Osteocyte (in vitro differentiated cells): ENCODE measurements around the gene PEX10. TPM values are rescaled to one million over a fixed set of nuclear protein-coding genes. Genes with fewer than 3 reads are reported as not detected.
A peak's percentile ranks its signal among the peaks of the same experiment; 100 is the strongest.

Experiments used
- DNase-seq: peaks from one replicate; pipeline ENCODE4 v3.0.0; 2021; ENCODE audit warnings: mixed read lengths; ENCODE audit not compliant: unreplicated experiment; ENCODE audit errors: extremely low spot score
- H3K27ac Mint-ChIP-seq: one replicate; pipeline ENCODE4 v1.8.0; 2021; ENCODE audit warnings: mild to moderate bottlenecking, mixed read lengths; ENCODE audit not compliant: unreplicated experiment
- H3K27me3 Mint-ChIP-seq: one replicate; pipeline ENCODE4 v1.8.0; 2021; ENCODE audit warnings: mixed read lengths; ENCODE audit not compliant: unreplicated experiment
- H3K36me3 Mint-ChIP-seq: one replicate; pipeline ENCODE4 v1.8.0; 2021; ENCODE audit warnings: mixed read lengths; ENCODE audit not compliant: unreplicated experiment
- H3K4me1 Mint-ChIP-seq: one replicate; pipeline ENCODE4 v1.8.0; 2021; ENCODE audit warnings: mixed read lengths; ENCODE audit not compliant: unreplicated experiment
- H3K4me3 Mint-ChIP-seq: one replicate; pipeline ENCODE4 v1.8.0; 2021; ENCODE audit warnings: mild to moderate bottlenecking, moderate library complexity, mixed read lengths; ENCODE audit not compliant: unreplicated experiment
- H3K9me3 Mint-ChIP-seq: one replicate; pipeline ENCODE4 v1.8.0; 2021; ENCODE audit warnings: mixed read lengths; ENCODE audit not compliant: unreplicated experiment
- CTCF ChIP-seq: fragments of 200-600 bp; sonication (generic); IDR thresholded peaks from 2 replicates; pipeline ENCODE4 v1.5.0; 2021; ENCODE audit warnings: antibody characterized with exemption, mild to moderate bottlenecking, moderate library complexity
- total RNA-seq: library from RNA; stranded (reverse); gene quantifications from 2 replicates; pipeline ENCODE4 v1.2.1, GENCODE V29; 2021

The PEX10 gene
- total RNA-seq, 1 donor from 2014 or later, result 25.6 TPM

GRCh38 chr1:2415801-2416208 is 3.4 kb upstream of the PEX10 start:
- Mint-ChIP-seq H3K36me3 (no peaks in the 10 kb centered on the region), H3K27me3 (peaks cover 4% of the 10 kb centered on the region), H3K4me3 (no peak overlapping the region), H3K4me1 (peaks cover 19% of the 10 kb centered on the region), H3K27ac (no peak overlapping the region), H3K9me3 (no peaks in the 10 kb centered on the region)
- DNase-seq, result no peak
- no peak for TF ChIP-seq CTCF

GRCh38 chr1:2415337-2415736 is 3.0 kb upstream of the PEX10 start:
- Mint-ChIP-seq H3K36me3 (no peaks in the 10 kb centered on the region), H3K9me3 (no peaks in the 10 kb centered on the region), H3K27me3 (peaks cover 4% of the 10 kb centered on the region), H3K27ac (no peak overlapping the region), H3K4me3 (no peak overlapping the region), H3K4me1 (peaks cover 21% of the 10 kb centered on the region)
- no peak for DNase-seq
- no peak for TF ChIP-seq CTCF

GRCh38 chr1:2414297-2414958 is 2.1 kb upstream of the PEX10 start:
- peaks cover 21% of the 10 kb centered on the region for H3K4me1 Mint-ChIP-seq
- H3K27ac Mint-ChIP-seq, result peak overlapping the region; percentile 47
- H3K4me3 Mint-ChIP-seq, result peak overlapping the region; percentile 55
- H3K36me3 Mint-ChIP-seq, result peaks cover 1% of the 10 kb centered on the region
- H3K27me3 Mint-ChIP-seq, result peaks cover 4% of the 10 kb centered on the region
- TF ChIP-seq CTCF, result peak; percentile 95
- DNase-seq, result no peak
- H3K9me3 Mint-ChIP-seq, result no peaks in the 10 kb centered on the region

- Mint-ChIP-seq H3K27ac (peak overlapping the region; percentile 47), H3K36me3 (peaks cover 8% of the 10 kb centered on the region), H3K27me3 (no peaks in the 10 kb centered on the region), H3K9me3 (no peaks in the 10 kb centered on the region), H3K4me1 (peaks cover 21% of the 10 kb centered on the region), H3K4me3 (peak overlapping the region; percentile 55)
- no peak for TF ChIP-seq CTCF
- DNase-seq, result no peak
Observed at GRCh38 chr1:2413495-2414296, 1.3 kb upstream of the PEX10 start.

GRCh38 chr1:2412773-2413494 is 570 bp upstream of the PEX10 start:
- no peak for DNase-seq
- H3K4me3 Mint-ChIP-seq, result peak overlapping the region; percentile 72

More at GRCh38 chr1:2412773-2413494, 570 bp upstream of the PEX10 start:
- Mint-ChIP-seq H3K27ac (no peak overlapping the region), H3K36me3 (peaks cover 8% of the 10 kb centered on the region), H3K4me1 (peaks cover 21% of the 10 kb centered on the region), H3K9me3 (no peaks in the 10 kb centered on the region), H3K27me3 (no peaks in the 10 kb centered on the region)
- no peak for TF ChIP-seq CTCF
